NCI-H146 treated with DMSO at 0.1 percent for 48 hours (cell line): Measurements from ENCODE around the gene CCN5.
"Not testable (repeated sequence)": the region's sequence is repeated elsewhere in the genome, so short reads cannot be mapped to it uniquely, and the experiment has no call there.

Source experiments
- DNase-seq: peaks from one replicate; lab custom pipeline; 2025; ENCODE audit not compliant: unreplicated experiment; lab: John Stamatoyannopoulos, UW

CCN5 gene, protein sequence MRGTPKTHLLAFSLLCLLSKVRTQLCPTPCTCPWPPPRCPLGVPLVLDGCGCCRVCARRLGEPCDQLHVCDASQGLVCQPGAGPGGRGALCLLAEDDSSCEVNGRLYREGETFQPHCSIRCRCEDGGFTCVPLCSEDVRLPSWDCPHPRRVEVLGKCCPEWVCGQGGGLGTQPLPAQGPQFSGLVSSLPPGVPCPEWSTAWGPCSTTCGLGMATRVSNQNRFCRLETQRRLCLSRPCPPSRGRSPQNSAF

DNA sequence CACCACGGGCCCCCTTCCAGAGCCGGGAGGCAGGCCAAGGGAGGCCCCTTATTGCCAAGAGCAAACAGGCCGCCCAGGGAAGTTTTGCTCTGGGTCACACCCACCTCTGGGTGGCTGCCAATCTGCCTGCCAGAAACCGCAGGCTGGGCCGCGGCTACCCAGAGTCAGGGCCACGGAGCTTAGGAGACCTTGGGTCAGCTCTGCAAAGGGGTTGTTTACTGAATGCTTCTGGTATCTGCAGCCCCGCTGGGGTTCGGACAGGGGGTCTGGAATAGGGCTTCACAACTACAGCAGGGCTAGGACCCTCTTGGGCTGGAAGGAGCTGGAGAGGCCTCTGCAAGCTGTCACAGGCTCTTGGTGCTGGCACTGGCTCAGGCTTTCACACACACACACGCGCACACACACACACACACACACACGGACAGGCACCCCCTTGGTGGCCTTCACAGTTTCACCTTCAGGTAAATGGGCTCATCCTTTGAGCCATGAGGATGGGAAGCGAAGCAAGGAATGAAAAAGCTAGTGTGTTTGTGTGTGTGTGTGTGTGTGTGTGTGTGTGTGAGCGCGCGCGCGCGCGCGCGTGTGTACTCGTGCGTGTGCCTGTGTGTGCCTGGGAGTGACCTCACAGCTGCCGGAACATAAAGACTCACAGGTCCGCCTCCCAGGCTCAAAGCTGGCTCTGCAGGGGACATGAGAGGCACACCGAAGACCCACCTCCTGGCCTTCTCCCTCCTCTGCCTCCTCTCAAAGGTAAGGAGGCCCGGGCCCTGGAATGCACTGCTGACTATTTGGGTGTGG is at the start of gene CCN5:
Gene CCN5 (plus strand): TSS at position 669 of the 798 bp plus-strand sequence. CDS start 22 bp downstream, at position 691.
- no peak for DNase-seq

DNA sequence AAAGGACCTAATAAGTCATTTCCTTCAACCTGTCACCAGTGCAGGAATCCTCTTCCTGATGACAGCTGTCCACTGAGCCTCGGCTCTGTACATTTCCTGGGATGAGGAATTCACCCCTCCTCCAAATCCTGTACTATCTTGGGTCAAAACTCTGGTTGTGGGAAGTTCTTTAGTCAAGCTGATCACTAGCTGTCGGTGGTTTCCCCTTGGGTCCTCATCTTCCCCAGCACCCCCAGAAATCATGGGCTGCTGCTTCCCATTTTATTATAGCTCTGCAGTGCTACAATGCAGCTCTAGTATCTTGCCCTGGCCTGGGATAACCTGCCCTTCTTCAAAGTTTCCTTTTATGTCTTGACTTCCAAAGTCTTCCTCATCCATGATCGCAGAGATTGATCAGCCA is 49.1 kb upstream of the CCN5 start:
- DNase-seq: no peak

DNA sequence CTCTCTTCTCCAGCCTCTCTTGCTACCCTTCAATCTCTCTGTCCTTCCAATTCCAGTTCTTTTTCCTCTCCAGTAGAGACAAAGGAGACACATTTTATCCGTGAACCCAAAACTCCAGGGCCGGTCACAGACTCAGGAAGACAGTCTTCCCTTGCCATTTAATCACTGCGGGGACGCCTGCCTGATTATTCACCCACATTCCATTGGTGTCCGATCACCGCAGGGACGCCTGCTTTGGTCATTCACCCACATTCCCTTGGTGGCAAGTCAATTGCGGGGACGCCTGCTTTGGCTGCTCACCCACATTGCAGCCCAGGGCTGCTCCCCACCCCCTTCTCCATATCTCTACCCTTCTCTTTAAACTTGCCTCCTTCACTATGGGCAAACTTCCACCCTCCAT is 44.3 kb upstream of the CCN5 start:
- DNase-seq: not testable (repeated sequence)

DNA sequence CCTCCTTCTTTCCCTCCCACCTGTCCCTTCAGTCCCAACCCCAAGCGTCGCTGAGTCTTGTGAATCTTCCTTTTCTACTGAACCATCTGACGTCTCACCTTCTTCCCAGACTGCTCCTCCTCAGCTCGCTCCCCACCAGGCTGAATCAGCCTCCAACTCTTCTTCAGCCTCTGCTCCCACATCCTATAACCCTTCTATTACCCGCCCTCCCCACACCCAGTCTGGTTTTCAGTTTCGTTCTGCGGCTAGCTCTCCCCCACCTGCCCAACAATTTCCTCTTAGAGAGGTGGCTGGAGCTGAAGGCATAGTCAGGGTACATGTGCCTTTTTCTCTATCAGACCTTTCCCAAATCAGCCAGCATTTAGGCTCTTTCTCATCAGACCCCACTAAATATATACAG is 43.6 kb upstream of the CCN5 start:
- not testable (repeated sequence) for DNase-seq

DNA sequence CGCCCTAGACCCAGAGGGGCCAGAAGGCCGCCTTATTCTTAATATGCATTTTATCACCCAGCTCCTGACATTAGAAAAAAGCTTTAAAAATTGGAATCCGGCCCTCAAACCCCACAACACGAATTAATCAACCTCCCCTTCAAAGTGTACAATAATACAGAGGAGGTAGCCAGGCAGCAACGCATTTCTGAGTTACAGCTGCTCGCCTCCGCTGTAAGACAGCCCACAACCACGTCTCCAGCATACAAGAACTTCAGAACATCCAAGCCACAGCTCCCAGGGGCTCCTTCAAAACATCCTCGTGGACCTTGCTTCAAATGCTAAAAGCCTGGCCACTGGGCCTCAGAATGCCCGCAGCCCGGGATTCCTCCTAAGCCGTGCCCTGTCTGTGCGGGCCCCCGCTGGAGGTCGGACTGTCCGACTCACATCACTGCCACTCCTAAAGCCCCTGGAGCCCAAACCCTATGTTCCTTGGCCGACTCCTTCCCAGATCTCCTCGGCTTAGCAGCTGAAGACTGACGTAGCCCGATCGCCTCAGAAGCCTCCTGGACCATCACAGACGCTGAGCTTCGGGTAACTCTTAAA is 42.8 kb upstream of the CCN5 start:
- DNase-seq: not testable (repeated sequence)

DNA sequence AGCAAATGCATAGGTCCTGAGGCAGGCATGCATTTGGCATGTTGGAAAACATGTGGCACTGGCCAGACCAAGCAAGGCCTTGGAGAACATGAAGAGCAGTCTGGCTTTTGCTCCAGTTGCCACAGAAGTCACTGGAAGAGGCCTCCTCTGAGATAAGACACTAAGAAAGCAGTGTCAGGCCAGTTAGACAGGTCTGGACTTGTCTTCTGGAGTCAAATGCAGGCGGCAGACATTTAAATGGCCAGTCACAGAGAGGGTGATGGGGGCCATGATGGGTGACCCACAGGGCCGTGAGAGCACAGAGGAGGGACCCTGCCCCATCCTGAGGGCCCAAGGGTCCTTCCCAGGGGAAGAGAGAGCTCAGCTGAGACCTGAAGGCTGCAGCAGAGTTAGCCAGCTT is 36.9 kb upstream of the CCN5 start:
- DNase-seq: no peak

DNA sequence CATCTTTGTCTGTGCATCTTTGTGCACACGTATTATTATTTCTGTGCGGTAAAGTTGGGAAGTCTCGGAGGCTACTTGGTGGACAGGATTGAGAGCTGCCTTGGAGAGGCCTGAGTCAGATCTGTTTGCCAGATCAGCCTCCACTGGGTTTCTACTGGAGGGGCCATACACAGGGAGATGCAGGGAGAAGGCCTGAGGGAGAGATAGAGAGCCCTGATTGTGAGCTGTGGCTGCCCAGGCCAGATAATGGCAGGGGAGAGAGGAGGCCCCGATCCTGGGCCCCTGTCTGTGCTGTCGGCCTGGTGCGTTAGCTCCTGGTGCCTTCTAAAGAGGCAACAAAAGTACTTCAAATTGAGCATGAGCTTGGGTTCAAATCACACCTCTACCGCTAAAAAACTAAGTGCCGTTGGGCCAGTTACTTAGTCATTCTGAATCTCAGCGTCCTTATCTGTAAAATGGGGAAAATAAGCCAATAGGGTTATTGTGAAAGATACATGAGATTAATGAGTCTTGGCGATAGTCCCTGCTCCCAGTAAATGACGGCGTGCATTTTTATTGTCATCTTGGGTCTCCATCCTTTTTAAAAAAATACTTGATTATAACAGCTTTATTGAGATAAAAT is 36.1 kb upstream of the CCN5 start:
- DNase-seq: no peak

DNA sequence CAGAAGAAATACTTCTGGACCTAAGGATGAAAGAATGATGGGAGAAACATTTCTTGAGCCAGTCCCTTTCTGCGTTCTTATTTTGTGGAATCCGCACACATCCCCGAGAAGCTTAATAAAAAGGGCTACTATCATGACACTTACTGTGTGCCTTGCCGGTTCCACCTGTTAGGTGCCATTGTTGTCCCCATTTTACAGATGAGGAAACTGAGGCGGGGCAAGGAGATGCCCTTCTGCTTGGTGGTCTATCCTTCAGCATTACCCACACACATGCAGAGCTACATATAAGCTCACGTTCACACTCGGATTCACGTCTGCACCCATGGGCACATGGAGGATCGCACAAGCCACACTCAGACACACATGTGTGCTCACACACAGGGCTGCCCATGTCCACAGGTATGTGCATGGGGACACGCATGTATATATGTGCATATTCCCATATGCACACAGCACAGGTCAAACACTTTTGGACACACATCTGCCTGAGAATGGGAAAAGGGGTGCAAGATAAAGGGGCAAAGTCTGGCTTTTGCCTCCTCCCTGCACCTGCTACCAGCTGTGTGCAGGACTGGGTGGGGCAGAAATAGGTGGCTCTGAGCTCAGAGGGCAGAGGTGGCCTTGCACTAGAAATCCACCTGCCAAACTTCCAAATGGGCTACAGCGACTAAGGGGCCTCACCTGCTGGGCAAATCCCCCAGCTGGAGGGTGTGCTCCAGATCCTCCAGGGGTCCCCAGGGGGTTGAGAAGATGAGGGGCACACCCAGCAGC is 33.2 kb upstream of the CCN5 start:
- DNase-seq: no peak

DNA sequence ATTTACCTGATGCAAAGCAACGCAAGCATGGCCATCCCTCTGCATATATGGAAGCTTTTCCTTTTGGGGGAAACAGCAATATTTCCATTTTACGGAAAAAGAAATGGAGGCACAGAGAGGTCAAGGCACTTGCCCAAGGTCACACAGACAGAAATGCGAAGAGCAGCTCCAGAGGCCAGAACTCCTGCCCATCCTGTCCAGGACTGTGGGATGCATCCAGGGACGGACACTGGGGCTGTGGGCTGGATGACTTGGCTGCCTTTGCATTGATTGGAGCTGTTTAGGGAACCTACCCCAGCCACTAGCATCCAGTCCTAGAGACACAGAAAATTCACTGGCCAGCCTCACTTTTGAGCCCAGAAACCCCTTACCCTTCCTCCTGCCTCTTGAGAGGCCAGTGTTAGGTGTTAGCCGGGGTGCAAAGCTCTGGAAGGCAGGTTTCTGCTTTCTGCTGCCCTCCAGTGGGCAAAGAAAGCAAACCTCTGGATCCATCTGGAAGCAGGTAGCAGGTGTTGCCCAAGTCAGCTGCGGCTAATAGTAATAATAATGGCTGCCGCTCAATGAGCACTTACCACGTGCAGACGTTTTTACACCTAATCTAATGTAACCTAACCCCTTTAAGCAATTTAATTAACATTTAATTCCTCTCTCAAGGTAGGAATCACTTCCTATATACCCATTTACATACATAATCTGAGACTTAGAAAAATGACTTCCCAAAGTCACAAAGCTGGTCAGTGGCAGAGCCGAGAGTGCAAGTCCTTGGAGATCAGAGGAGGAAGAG is 31.7 kb upstream of the CCN5 start:
- peak; percentile 40 for DNase-seq

DNA sequence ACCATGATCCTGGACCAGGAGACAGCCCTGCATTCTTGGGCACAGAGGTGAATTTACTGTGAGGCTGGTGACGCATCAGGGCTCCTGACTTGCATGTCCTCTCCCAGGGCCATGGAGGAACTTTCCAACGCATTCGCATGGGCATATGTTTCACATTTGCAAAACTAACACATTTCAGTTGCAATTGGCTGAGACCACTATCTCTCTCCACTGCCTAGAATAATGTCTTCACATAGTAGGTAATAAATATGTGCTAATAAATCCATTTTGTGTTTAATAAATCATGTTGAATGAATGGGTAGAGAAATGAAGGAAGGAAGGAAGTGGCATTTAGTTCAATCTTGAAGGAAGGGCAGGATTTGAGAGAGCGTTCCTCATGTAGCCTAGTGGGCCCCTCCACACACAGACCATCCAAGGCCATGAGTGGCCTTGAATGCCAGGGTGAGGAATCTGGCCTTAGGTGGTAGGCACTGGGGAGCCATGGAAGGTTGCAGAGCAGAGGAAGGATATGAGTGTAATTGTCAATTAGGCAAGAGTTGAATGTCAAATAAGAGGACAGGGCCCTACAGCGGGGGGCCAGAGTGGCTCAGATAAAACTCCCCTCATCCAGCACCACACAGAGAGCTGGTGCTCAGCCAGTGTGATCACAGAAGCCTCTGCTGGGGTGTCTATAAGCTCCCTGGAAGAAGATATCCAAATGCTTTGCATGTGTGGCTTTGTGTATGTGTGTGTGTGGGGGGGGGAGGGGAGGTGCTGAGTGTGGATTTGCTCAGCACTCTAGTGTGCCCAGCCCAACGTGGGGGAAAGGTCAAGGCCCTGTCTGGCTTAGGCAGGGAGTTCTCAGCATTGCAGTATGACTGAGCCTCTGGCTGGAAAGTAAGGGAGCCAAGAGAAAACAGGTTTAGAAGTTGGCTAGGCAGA is 30.9 kb upstream of the CCN5 start:
- DNase-seq: no peak

DNA sequence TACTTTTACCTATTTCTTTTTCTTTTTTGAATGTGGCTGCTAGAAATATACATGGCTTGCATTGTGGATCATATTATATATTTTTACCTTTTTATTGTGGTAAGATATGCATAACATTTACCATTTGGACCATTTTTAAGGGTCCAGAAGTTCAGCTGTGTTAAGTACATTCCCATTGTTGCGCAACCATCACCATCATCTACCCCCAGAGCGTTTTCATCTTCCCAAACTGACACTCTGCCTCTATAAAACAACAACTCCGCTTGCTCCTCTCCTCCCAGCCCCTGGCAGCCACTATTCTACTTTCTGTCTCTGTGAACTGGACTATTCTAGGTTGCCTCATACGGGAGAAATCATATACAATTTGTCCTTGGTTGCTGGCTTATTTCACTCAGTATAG is 28.2 kb upstream of the CCN5 start:
- DNase-seq: no peak

DNA sequence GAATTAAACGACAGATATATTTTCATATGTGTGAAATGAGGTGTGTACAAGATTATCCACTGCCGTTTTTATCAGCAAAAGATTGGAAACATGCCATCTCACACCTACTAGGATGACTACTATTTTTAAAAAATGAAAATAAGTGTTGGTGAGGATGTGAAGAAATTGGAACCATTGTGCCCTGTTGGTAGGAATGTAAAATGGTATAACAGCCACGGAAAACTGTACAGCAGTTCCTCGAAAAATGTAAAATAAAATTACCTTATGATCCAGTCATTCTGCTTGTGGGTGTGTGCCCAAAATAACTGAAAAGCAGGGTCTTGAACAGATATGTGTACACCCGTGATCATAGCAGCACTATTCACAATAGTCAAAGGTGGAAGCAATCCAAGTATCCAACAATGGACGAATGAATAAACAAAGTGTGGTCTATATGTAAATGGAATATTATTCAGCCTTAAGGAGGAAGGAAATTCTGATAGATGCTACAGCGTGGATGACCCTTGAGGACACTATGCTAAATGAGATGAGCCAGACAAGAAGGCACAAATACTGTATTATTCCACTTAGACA is 27.0 kb upstream of the CCN5 start:
- DNase-seq: no peak

DNA sequence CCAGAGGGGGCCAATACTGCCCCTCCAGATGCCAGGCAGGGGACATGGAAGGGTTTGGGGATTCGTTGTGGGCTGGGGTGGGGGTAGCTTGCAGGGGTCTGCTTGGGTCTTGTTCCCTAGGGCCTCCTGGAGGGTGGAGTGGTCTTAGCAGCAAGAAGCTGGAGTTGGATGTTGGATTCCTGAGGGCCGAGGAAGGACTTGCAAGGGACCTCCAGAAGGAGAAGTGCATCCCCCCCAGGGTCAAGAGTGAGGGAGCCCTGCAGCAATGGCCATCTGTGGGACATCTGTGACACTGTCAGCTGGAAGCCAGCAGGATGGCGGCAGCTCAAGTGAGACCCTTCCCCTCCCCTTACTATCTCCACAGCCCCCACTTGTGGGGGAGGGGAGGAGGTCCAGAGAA is 25.4 kb upstream of the CCN5 start:
- DNase-seq: no peak

DNA sequence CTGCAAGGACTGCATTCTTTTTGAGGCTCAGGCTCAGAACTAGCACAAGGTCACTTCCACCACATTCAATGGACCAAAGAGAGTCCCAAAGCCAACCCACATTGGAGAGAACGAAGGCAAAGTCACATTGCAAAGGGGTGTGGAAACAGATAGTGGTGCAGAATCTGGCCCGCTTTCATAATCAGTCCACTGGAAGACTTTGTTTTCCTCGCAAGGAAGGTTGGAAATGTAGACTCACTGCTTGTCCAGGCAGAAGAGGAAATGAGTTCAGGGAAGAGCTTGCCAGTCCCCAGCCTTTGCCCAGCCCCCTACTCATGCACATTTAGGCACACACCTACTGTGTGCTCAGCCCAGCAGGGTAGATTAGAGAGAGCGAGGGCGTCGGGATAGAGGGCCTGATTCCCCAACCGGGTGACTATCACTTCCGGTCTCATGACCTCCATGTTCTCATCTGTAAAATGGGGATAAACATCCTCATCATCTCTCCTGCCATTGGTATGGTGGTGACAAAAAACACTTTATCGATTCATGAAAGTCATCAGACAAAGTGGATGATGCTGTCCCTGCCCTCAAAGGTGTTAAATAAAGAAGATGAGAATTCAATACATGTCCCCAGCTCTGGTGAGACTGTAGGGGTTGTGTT is 24.3 kb upstream of the CCN5 start:
- DNase-seq: no peak

DNA sequence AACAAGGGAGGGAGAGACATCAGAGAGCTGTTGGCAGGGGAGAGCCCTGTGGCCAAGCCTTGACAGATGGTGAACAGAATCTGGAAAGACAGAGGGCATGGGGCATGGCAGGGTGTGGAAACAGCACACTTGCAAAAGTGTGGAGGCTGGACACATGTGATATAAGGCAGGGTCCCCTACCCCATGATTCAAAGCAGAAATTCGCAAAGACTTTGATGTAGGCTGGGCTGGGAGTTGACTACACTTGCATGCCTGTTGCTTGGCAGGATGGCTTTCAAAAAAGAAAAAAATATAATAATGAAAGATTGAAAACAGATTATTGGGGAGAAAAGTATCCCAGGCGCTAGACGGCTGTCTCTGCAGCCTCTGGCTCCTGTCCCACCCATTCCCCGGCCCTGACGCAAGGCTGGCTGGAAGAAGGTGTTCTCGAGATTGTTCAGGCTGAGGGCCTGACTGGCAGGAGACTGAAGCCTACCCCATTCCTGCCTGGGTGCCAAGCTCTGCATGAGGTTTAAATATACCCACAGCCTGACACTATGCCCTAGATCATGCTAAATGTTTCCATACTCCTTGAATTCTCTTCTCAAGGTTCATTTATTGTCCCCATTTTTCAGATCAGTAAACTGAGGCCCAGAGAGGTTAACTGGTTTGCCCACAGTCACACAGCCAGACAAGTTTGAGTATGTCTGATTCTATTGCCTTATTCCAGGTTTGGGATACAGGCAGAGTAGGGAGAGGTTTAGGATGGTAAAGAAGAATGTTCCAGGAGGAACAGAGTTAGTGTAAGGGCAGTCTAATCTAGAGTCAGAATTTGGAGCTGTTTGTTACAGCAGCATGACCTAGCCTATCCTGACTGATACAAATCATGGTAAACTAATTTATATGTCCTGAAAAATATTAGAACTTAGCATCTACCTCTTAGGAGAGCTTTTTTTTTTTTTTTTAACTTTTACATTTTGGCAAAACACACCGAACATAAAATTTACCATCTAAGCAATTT is 23.4 kb upstream of the CCN5 start:
- DNase-seq: no peak

DNA sequence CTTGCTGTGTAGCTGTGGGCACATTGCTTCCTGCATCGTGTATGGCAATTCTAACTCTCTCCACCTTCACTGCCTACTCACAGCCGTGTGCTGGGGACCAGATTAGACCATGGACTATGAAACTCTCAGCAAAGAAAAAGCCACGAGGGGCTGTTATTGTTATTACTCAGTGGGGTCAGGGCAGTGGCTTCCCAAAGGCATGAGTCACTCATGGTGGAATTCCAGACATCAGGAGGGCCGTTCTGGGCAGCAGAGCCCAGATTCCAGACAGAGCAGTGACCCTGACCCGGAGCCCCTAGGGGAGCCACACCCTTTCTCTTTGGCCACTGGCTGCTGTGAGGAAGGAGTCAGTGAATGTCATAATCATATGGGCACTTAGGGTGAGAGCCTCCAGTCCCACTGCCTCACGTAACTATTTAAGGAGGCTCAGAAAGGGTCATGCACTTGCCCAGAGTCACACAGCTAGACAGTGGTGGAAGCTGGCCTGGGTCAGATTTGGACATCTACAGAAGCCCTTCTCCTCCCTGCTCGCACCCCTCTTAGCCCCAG is 22.2 kb upstream of the CCN5 start:
- no peak for DNase-seq

DNA sequence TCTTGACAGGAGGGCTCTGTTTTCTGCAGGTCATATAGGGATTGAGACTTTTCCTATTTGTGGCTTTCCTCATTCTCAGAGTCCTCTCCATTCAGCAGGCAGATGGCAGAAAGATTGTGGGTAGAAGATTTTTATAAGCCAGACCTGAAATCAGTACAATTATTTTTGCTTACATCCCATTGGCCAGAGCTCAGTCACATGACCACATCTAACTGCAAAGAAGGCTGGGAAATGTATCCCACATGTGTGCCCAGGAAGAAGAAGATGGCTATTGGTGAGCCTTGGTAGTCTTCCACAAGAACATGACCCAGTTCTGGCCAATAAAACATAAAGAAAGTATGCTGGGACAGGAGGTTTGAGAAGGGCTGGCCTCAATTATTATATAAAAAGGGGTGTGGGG is 21.5 kb upstream of the CCN5 start:
- DNase-seq: no peak
